Measurements from ENCODE around the gene RAB11FIP4. TPM values are rescaled to one million over a fixed set of nuclear protein-coding genes. Genes with fewer than 3 reads are reported as not detected.

RAB11FIP4 gene
- total RNA-seq, 1 donor from 2014 or later = 10.2 TPM

GRCh38 chr17:31431098-31431851 is 39.8 kb downstream of the RAB11FIP4 start:
- Histone ChIP-seq H3K9me3 (ENCODE audit: low read depth) (no peaks in the 10 kb centered on the region), H3F3A (ENCODE audit: low read depth) (peaks cover 7% of the 10 kb centered on the region), H3K4me2 (peak overlapping the region; percentile 79), H2AFZ (replicated peaks) (peak overlapping the region; percentile 34), H3K4me3 (peak overlapping the region; percentile 37), H3K9ac (no peak overlapping the region), H3K79me2 (ENCODE audit: low read depth) (no peaks in the 10 kb centered on the region), H3K27me3 (no peaks in the 10 kb centered on the region), H4K20me1 (ENCODE audit: low read depth) (no peaks in the 10 kb centered on the region), H3K4me1 (peaks cover 13% of the 10 kb centered on the region), H3K36me3 (no peaks in the 10 kb centered on the region), H3K27ac (no peak overlapping the region)
- Mint-ChIP-seq H3K36me3 (no peaks in the 10 kb centered on the region), H3K9me3 (no peaks in the 10 kb centered on the region), H3K4me1 (peaks cover 28% of the 10 kb centered on the region), H3K4me3 (no peak overlapping the region), H3K27ac (peak overlapping the region; percentile 69), H3K27me3 (ENCODE audit: insufficient read depth, low read depth) (peaks cover 7% of the 10 kb centered on the region)
- no peak for DNase-seq (ENCODE audit: low spot score)
- TF ChIP-seq EZH2phosphoT487 (IDR thresholded peaks at IDR 0.05) (no peak), CTCF (IDR thresholded peaks at IDR 0.05) (no peak), EZH2 (IDR thresholded peaks at IDR 0.05) (no peak)

- peak overlapping the region; percentile 64 for H3K4me3 Mint-ChIP-seq
- H3K4me2 ChIP-seq = peak overlapping the region; percentile 79
Measured at GRCh38 chr17:31431852-31432658, 40.6 kb downstream of the RAB11FIP4 start.

More at GRCh38 chr17:31431852-31432658, 40.6 kb downstream of the RAB11FIP4 start:
- Histone ChIP-seq H3K4me3 (peak overlapping the region; percentile 37), H3K9me3 (ENCODE audit: low read depth) (no peaks in the 10 kb centered on the region), H4K20me1 (ENCODE audit: low read depth) (no peaks in the 10 kb centered on the region), H3K4me1 (peaks cover 13% of the 10 kb centered on the region), H2AFZ (replicated peaks) (peak overlapping the region; percentile 55), H3F3A (ENCODE audit: low read depth) (peaks cover 6% of the 10 kb centered on the region), H3K27me3 (no peaks in the 10 kb centered on the region), H3K79me2 (ENCODE audit: low read depth) (no peaks in the 10 kb centered on the region), H3K27ac (no peak overlapping the region), H3K9ac (no peak overlapping the region), H3K36me3 (no peaks in the 10 kb centered on the region)
- H3K4me1 Mint-ChIP-seq = peaks cover 28% of the 10 kb centered on the region
- no peak for TF ChIP-seq CTCF (IDR thresholded peaks at IDR 0.05)
- no peak for TF ChIP-seq EZH2phosphoT487 (IDR thresholded peaks at IDR 0.05)
- no peak for TF ChIP-seq EZH2 (IDR thresholded peaks at IDR 0.05)
- peak; percentile 89 for DNase-seq (ENCODE audit: low spot score)
- H3K27ac Mint-ChIP-seq = peak overlapping the region; percentile 91
- H3K27me3 Mint-ChIP-seq (ENCODE audit: insufficient read depth, low read depth) = peaks cover 7% of the 10 kb centered on the region
- H3K9me3 Mint-ChIP-seq = no peaks in the 10 kb centered on the region
- H3K36me3 Mint-ChIP-seq = no peaks in the 10 kb centered on the region

Measured in neural progenitor cell (in vitro differentiated cells).